Liver (tissue), 9 donors: ENCODE results near the gene PKD2L1. TPM values are rescaled to one million over a fixed set of nuclear protein-coding genes. Genes with fewer than 3 reads are reported as not detected.

Source experiments
- DNase-seq: peaks from one replicate; pipeline ENCODE4 v3.0.0-alpha.2; 2017; ENCODE audit warnings: low spot score
- H3K27ac ChIP-seq, 2 donors: one replicate each; pipeline ENCODE4 v1.7.0; 2013; ENCODE audit warnings: inconsistent platforms in 2 of 2, low read length in 2 of 2, control low read depth in 1 of 2, low read depth in 1 of 2, mild to moderate bottlenecking in 1 of 2
- H3K27me3 ChIP-seq, 4 donors: one replicate each; pipeline versions ENCODE4 v1.6.1 to v1.7.0; 2013; ENCODE audit warnings: low read length in 3 of 4, inconsistent platforms in 1 of 4, mild to moderate bottlenecking in 1 of 4, moderate library complexity in 1 of 4; ENCODE audit not compliant: control insufficient read depth in 4 of 4, insufficient read depth in 4 of 4
- H3K36me3 ChIP-seq, 4 donors: one replicate each; pipeline versions ENCODE4 v1.6.1 to v1.7.0; 2013; ENCODE audit warnings: low read length in 3 of 4, mild to moderate bottlenecking in 3 of 4, low read depth in 1 of 4, moderate library complexity in 1 of 4; ENCODE audit not compliant: control insufficient read depth in 4 of 4, insufficient read depth in 3 of 4
- H3K4me1 ChIP-seq, 4 donors: one replicate each; pipeline versions ENCODE4 v1.6.1 to v1.7.0; 2013; ENCODE audit warnings: low read length in 3 of 4, mild to moderate bottlenecking in 3 of 4, moderate library complexity in 1 of 4; ENCODE audit not compliant: control insufficient read depth in 4 of 4, insufficient read depth in 4 of 4
- H3K4me3 ChIP-seq, 3 donors: one replicate each; pipeline versions ENCODE4 v1.6.1 to v1.7.0; 2013; ENCODE audit warnings: low read length in 3 of 3, control low read depth in 1 of 3, low read depth in 1 of 3, mild to moderate bottlenecking in 1 of 3
- H3K9ac ChIP-seq, 2 donors: one replicate each; pipeline ENCODE4 v1.7.0; 2013; ENCODE audit warnings: low read length in 2 of 2, mild to moderate bottlenecking in 2 of 2, moderate library complexity in 2 of 2, control low read depth in 1 of 2, low read depth in 1 of 2
- H3K9me3 ChIP-seq, 4 donors: one replicate each; pipeline versions ENCODE4 v1.6.1 to v1.7.0; 2013; ENCODE audit warnings: low read length in 3 of 4; ENCODE audit not compliant: control insufficient read depth in 4 of 4
- EGR1 ChIP-seq, 2 donors: IDR thresholded peaks; 2 replicates each; pipeline ENCODE4 v1.6.1; 2016 to 2018; ENCODE audit warnings: antibody characterized with exemption in 2 of 2, low read depth in 2 of 2
- FOXA1 ChIP-seq: IDR thresholded peaks from 2 replicates; pipeline ENCODE4 v1.6.1; 2016; ENCODE audit warnings: antibody characterized with exemption
- FOXA2 ChIP-seq: IDR thresholded peaks from 2 replicates; pipeline ENCODE4 v1.6.1; 2016; ENCODE audit warnings: antibody characterized with exemption
- GABPA ChIP-seq, 2 donors: IDR thresholded peaks in 1 of 2; conservative IDR thresholded peaks in 1 of 2; 2 replicates each; pipeline ENCODE4 v1.6.1; 2016; ENCODE audit warnings: antibody characterized with exemption in 2 of 2, mild to moderate bottlenecking in 1 of 2, moderate library complexity in 1 of 2
- HNF4A ChIP-seq, 2 donors: conservative IDR thresholded peaks; 2 replicates each; pipeline ENCODE4 v1.6.1; 2016; ENCODE audit warnings: antibody characterized with exemption in 2 of 2, mild to moderate bottlenecking in 2 of 2
- HNF4G ChIP-seq: IDR thresholded peaks from 2 replicates; pipeline ENCODE4 v1.6.1; 2016; ENCODE audit warnings: antibody characterized with exemption
- JUND ChIP-seq, 2 donors: IDR thresholded peaks; 2 replicates each; pipeline ENCODE4 v1.6.1; 2016; ENCODE audit warnings: antibody characterized with exemption in 2 of 2
- NR2F2 ChIP-seq: IDR thresholded peaks from 2 replicates; pipeline ENCODE4 v1.6.1; 2016; ENCODE audit warnings: antibody characterized with exemption
- RAD21 ChIP-seq, 2 donors: IDR thresholded peaks; 2 replicates each; pipeline ENCODE4 v1.6.1; 2016; ENCODE audit warnings: antibody characterized with exemption in 2 of 2, mild to moderate bottlenecking in 2 of 2
- RXRA ChIP-seq, 2 donors: IDR thresholded peaks; 2 replicates each; pipeline ENCODE4 v1.6.1; 2017 to 2018; ENCODE audit warnings: antibody characterized with exemption in 2 of 2, mild to moderate bottlenecking in 1 of 2
- SP1 ChIP-seq: IDR thresholded peaks from 2 replicates; pipeline ENCODE4 v1.6.1; 2018; ENCODE audit warnings: antibody characterized with exemption, mild to moderate bottlenecking
- TAF1 ChIP-seq: conservative IDR thresholded peaks from 2 replicates; pipeline ENCODE4 v1.6.1; 2016; ENCODE audit warnings: antibody characterized with exemption, mild to moderate bottlenecking
- YY1 ChIP-seq: IDR thresholded peaks from 2 replicates; pipeline ENCODE4 v1.6.1; 2016; ENCODE audit warnings: antibody characterized with exemption, mild to moderate bottlenecking
- WGBS: extraction: QIAGEN DNeasy Blood & Tissue Kit; methylation state at CpG from one replicate; pipeline ENCODE4 v1.1.7; 2013; 5-methylcytosine and 5-hydroxymethylcytosine counted together
- polyA plus RNA-seq, 2 donors: library from polyadenylated mRNA; stranded (reverse) in 1 of 2; unstranded in 1 of 2; fragments of 200-250 nt in 1 of 2; fragments of >200 nt in 1 of 2; fragmentation: Nextera tagmentation in 1 of 2; extraction: Ambion mirVana in 1 of 2; gene quantifications; one replicate each; pipeline versions ENCODE4 v1.2.1 to v1.2.3, GENCODE V29; 2013 to 2015
- total RNA-seq, 2 donors: library from RNA; depleted of rRNA; stranded (reverse); fragments of >200 nt; gene quantifications; one replicate each; pipeline ENCODE4 v1.2.3, GENCODE V29; 2014
- TF ChIP-seq, protein P1 (sequence below): IDR thresholded peaks from 2 replicates; pipeline ENCODE4 v1.6.1; 2016; ENCODE audit warnings: antibody characterized with exemption
- TF ChIP-seq, protein P2 (sequence below): fragments of 150-350 bp; IDR thresholded peaks from 2 replicates; pipeline ENCODE4 v1.5.1; 2017; ENCODE audit warnings: improper control_type of control experiment, low read depth, low read length; ENCODE audit not compliant: missing input control
- TF ChIP-seq, protein P3 (sequence below): IDR thresholded peaks from 2 replicates; pipeline ENCODE4 v1.6.1; 2016; ENCODE audit warnings: antibody characterized with exemption
- TF ChIP-seq, protein P4 (sequence below): IDR thresholded peaks from 2 replicates; pipeline ENCODE4 v1.6.1; 2016; ENCODE audit warnings: antibody characterized with exemption
- TF ChIP-seq, protein P5 (sequence below): IDR thresholded peaks from 2 replicates; pipeline ENCODE4 v1.6.1; 2016; ENCODE audit warnings: antibody characterized with exemption, mild to moderate bottlenecking
- donor health status: healthy.
- donor health status: healthy.
- donor health status: healthy.
- donor health status: healthy.
- donor health status: healthy.

Gene PKD2L1
- total and polyA plus RNA-seq, 4 donors = 0.06 to 0.15 (median 0.11) TPM

DNA sequence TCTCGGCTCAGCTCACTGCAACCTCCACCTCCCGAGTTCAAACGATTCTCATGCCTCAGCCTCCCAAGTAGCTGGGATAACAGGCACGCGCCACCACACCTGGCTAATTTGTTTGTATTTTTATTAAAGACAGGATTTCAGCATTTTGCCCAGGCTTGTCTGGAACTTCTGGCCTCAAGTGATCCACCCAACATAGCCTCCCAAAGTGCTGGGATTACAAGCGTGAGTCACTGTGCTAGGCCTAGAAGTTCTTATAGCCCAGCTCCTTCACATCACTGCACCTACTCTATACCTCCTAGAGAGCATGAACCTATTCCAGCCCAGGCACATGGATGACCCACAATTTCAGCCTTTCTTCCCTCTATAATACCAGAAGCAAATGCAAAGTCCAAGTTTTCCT lies 42.3 kb downstream of the PKD2L1 start:
- TF ChIP-seq NR2F2 (no peak), FOXA2 (no peak)
- TF ChIP-seq, protein P1, sequence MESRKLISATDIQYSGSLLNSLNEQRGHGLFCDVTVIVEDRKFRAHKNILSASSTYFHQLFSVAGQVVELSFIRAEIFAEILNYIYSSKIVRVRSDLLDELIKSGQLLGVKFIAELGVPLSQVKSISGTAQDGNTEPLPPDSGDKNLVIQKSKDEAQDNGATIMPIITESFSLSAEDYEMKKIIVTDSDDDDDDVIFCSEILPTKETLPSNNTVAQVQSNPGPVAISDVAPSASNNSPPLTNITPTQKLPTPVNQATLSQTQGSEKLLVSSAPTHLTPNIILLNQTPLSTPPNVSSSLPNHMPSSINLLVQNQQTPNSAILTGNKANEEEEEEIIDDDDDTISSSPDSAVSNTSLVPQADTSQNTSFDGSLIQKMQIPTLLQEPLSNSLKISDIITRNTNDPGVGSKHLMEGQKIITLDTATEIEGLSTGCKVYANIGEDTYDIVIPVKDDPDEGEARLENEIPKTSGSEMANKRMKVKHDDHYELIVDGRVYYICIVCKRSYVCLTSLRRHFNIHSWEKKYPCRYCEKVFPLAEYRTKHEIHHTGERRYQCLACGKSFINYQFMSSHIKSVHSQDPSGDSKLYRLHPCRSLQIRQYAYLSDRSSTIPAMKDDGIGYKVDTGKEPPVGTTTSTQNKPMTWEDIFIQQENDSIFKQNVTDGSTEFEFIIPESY = no peak
- DNase-seq = no peak
- Histone ChIP-seq H3K4me3 (no peak overlapping the region), H3K27ac (no peak overlapping the region), H3K9ac (no peak overlapping the region), H3K27me3 (no peaks in the 10 kb centered on the region), H3K9me3 (no peaks in the 10 kb centered on the region), H3K36me3 (peaks cover 0 to 4% (median 0%) of the 10 kb centered on the region in 4 donors), H3K4me1 (peaks cover 8 to 22% (median 11%) of the 10 kb centered on the region in 4 donors)
- WGBS = 99% methylated on average over 6 of the region's 6 CpGs

DNA sequence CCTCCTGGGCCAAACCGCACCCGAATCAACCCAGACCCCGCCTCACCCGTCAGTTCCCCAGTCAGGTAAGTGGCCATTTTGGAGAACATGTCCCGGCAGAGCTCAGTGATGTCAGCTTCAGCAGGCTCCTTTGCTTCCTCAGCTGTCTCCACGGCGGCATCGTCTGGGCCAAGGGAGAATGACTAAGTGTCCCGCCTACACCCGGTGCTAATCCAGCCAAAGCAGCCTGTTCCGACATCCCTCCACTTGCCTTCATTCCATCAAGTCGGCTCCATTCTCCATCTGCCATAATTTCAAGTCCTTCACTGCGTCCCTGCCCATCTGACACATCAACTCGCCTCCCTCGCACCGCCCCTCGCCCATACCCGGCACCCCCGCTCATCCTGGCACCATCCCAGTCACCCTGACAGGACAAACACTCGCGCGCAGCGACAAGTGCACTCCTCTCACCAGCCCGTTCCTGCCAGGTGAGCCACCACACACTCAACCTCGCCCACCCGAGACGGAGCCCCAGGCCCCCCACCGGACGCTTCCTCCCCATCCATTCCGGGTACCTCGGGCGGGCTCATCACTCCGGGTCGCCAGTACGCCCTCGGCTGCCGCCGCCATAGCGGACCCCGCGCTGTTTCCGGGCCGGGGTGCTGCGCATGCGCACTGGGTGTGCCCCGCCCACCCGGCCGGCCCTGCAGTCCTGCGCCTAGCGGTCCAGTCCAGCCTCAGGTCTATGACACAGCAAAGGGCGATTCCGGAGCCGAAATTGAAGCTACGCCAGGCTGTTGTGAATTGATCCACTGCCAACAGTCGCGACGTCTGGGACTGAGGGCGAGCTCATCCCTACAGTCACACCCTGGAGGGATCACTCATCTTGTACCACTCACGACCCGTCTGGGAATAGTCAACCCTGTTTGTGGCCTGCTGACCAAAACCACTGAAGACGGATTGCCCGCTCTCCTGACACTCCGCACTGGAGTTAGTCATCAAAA lies 43.7 kb downstream of the PKD2L1 start, which contains the start of gene BLOC1S2:
BLOC1S2 (minus strand) TSS at position 630 of the 983 bp plus-strand sequence; CDS start at position 609, 21 bp downstream.
- H3K27ac ChIP-seq = peak within 1 kb of the TSS; percentile 90 to 91
- H3K9me3 ChIP-seq = no peaks in the 10 kb centered on the region
- 2% methylated on average over 63 of the region's 63 CpGs for WGBS
- peak within 1 kb of the TSS; percentile 70 to 96 (median 95) for H3K4me3 ChIP-seq
- H3K36me3 ChIP-seq = peaks cover 0 to 6% (median under 1%) of the 10 kb centered on the region in 4 donors
- peak; percentile 91 for DNase-seq
- no peak for TF ChIP-seq FOXA1
- TF ChIP-seq HNF4A (conservative IDR thresholded peaks at IDR 0.05) = peak; percentile 44 to 67
- TF ChIP-seq SP1 = peak; percentile 71
- peak; percentile 98 for TF ChIP-seq YY1
- TF ChIP-seq, protein P2, sequence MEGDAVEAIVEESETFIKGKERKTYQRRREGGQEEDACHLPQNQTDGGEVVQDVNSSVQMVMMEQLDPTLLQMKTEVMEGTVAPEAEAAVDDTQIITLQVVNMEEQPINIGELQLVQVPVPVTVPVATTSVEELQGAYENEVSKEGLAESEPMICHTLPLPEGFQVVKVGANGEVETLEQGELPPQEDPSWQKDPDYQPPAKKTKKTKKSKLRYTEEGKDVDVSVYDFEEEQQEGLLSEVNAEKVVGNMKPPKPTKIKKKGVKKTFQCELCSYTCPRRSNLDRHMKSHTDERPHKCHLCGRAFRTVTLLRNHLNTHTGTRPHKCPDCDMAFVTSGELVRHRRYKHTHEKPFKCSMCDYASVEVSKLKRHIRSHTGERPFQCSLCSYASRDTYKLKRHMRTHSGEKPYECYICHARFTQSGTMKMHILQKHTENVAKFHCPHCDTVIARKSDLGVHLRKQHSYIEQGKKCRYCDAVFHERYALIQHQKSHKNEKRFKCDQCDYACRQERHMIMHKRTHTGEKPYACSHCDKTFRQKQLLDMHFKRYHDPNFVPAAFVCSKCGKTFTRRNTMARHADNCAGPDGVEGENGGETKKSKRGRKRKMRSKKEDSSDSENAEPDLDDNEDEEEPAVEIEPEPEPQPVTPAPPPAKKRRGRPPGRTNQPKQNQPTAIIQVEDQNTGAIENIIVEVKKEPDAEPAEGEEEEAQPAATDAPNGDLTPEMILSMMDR = no peak
- TF ChIP-seq, protein P3, sequence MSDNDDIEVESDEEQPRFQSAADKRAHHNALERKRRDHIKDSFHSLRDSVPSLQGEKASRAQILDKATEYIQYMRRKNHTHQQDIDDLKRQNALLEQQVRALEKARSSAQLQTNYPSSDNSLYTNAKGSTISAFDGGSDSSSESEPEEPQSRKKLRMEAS = no peak
- TF ChIP-seq GABPA (IDR thresholded peaks at IDR 0.05 in 1 of 2, conservative IDR thresholded peaks at IDR 0.05 in 1 of 2) = peak in 1 of 2 donors; percentile 74
- TF ChIP-seq JUND (IDR thresholded peaks at IDR 0.05) = no peak
- TF ChIP-seq RAD21 (IDR thresholded peaks at IDR 0.05) = no peak
- TF ChIP-seq EGR1 (IDR thresholded peaks at IDR 0.05; ENCODE audit: low read depth in 2 of 2) = no peak
- TF ChIP-seq NR2F2 = no peak
- TF ChIP-seq, protein P4, sequence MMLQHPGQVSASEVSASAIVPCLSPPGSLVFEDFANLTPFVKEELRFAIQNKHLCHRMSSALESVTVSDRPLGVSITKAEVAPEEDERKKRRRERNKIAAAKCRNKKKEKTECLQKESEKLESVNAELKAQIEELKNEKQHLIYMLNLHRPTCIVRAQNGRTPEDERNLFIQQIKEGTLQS = no peak
- no peak for TF ChIP-seq HNF4G
- TF ChIP-seq, protein P1 = no peak
- peak; percentile 8 to 10 for TF ChIP-seq RXRA (IDR thresholded peaks at IDR 0.05)
- no peak for TF ChIP-seq FOXA2
- TF ChIP-seq, protein P5, sequence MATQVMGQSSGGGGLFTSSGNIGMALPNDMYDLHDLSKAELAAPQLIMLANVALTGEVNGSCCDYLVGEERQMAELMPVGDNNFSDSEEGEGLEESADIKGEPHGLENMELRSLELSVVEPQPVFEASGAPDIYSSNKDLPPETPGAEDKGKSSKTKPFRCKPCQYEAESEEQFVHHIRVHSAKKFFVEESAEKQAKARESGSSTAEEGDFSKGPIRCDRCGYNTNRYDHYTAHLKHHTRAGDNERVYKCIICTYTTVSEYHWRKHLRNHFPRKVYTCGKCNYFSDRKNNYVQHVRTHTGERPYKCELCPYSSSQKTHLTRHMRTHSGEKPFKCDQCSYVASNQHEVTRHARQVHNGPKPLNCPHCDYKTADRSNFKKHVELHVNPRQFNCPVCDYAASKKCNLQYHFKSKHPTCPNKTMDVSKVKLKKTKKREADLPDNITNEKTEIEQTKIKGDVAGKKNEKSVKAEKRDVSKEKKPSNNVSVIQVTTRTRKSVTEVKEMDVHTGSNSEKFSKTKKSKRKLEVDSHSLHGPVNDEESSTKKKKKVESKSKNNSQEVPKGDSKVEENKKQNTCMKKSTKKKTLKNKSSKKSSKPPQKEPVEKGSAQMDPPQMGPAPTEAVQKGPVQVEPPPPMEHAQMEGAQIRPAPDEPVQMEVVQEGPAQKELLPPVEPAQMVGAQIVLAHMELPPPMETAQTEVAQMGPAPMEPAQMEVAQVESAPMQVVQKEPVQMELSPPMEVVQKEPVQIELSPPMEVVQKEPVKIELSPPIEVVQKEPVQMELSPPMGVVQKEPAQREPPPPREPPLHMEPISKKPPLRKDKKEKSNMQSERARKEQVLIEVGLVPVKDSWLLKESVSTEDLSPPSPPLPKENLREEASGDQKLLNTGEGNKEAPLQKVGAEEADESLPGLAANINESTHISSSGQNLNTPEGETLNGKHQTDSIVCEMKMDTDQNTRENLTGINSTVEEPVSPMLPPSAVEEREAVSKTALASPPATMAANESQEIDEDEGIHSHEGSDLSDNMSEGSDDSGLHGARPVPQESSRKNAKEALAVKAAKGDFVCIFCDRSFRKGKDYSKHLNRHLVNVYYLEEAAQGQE = no peak
- no peak for TF ChIP-seq TAF1
- peak within 1 kb of the TSS; percentile 52 to 78 for H3K9ac ChIP-seq
- no peaks in the 10 kb centered on the region for H3K27me3 ChIP-seq
- H3K4me1 ChIP-seq = peaks cover 5 to 14% (median 7%) of the 10 kb centered on the region in 4 donors
